ENCODE measurements around the gene GPAT2. TPM values are rescaled to one million over a fixed set of nuclear protein-coding genes. Genes with fewer than 3 reads are reported as not detected.
"Not testable (repeated sequence)": the region's sequence is repeated elsewhere in the genome, so short reads cannot be mapped to it uniquely, and the experiment has no call there.

GPAT2 gene
- total RNA-seq, result 1 to 10 TPM in 3 of 4 donors, under 1 TPM in 1; 0.38 to 3.6 (median 1.4) TPM

GRCh38 chr2:96034792-96035191, at the start of gene GPAT2:
Gene GPAT2, minus strand, starts transcription at chr2:96034916. Its CDS starts 2,557 bp downstream, at chr2:96032359.
- intact Hi-C loops (cut with DNase I; ENCODE audit: low total_unique reads); H3K4me3 ChIP-seq (ENCODE audit: low read depth, poor library complexity, severe bottlenecking); DNase-seq (ENCODE audit: low spot score in 2 of 2): not testable (repeated sequence)
- no CpG with 5 or more reads among the region's 34 CpGs for WGBS, 2 donors

GRCh38 chr2:96083989-96084857, 49.5 kb upstream of the GPAT2 start:
- intact Hi-C loops (cut with DNase I; ENCODE audit: low total_unique reads), result no loop called here
- TF ChIP-seq CTCF (IDR thresholded peaks at IDR 0.05) (no peak), POLR2A (IDR thresholded peaks at IDR 0.05) (no peak)
- WGBS, 2 donors, result 89 to 94% methylated on average over 19 to 22 of the region's 22 CpGs
- H3K4me3 ChIP-seq (ENCODE audit: low read depth, poor library complexity, severe bottlenecking), result no peak overlapping the region
- DNase-seq (ENCODE audit: low spot score in 2 of 2), result peak; percentile 11 to 78

GRCh38 chr2:96083064-96083939, 48.6 kb upstream of the GPAT2 start:
- H3K4me3 ChIP-seq (ENCODE audit: low read depth, poor library complexity, severe bottlenecking), result no peak overlapping the region
- peak in 1 of 2 donors; percentile 77 for DNase-seq (ENCODE audit: low spot score in 2 of 2)
- 74 to 85% methylated on average over 8 of the region's 9 CpGs for WGBS, 2 donors
- no peak for TF ChIP-seq POLR2A (IDR thresholded peaks at IDR 0.05)
- TF ChIP-seq CTCF (IDR thresholded peaks at IDR 0.05), result no peak
- intact Hi-C loops (cut with DNase I; ENCODE audit: low total_unique reads), result no loop called here

GRCh38 chr2:96082211-96083063, 47.7 kb upstream of the GPAT2 start:
- 87% methylated on average over 14 of the region's 14 CpGs for WGBS, 2 donors
- intact Hi-C loops (cut with DNase I; ENCODE audit: low total_unique reads), result no loop called here
- TF ChIP-seq CTCF (IDR thresholded peaks at IDR 0.05) (no peak), POLR2A (IDR thresholded peaks at IDR 0.05) (no peak)
- DNase-seq (ENCODE audit: low spot score in 2 of 2), result peak in 1 of 2 donors; percentile 78
- no peak overlapping the region for H3K4me3 ChIP-seq (ENCODE audit: low read depth, poor library complexity, severe bottlenecking)

GRCh38 chr2:96081042-96081441, 46.3 kb upstream of the GPAT2 start:
- intact Hi-C loops (cut with DNase I; ENCODE audit: low total_unique reads), result no loop called here
- 94 to 96% methylated on average over 2 of the region's 2 CpGs for WGBS, 2 donors
- TF ChIP-seq POLR2A (IDR thresholded peaks at IDR 0.05), result no peak

GRCh38 chr2:96075199-96075771, 40.6 kb upstream of the GPAT2 start:
- TF ChIP-seq POLR2A (IDR thresholded peaks at IDR 0.05), result no peak
- TF ChIP-seq CTCF (IDR thresholded peaks at IDR 0.05), result no peak
- intact Hi-C loops (cut with DNase I; ENCODE audit: low total_unique reads), result no loop called here
- WGBS, 2 donors, result 69 to 72% methylated on average over 2 of the region's 2 CpGs
- DNase-seq (ENCODE audit: low spot score in 2 of 2), result no peak
- no peak overlapping the region for H3K4me3 ChIP-seq (ENCODE audit: low read depth, poor library complexity, severe bottlenecking)

More at GRCh38 chr2:96081042-96081441, 46.3 kb upstream of the GPAT2 start:
- no peak for DNase-seq (ENCODE audit: low spot score in 2 of 2)
- H3K4me3 ChIP-seq (ENCODE audit: low read depth, poor library complexity, severe bottlenecking), result no peak overlapping the region

Measured in lower leg skin (tissue), 4 donors.